Trophoblast cell (in vitro differentiated cells and primary cell): ENCODE results near the gene KISS1.

Experiments used
- DNase-seq, 2 donors: peaks; one replicate each; pipeline ENCODE4 v3.0.0-alpha.2; 2016
- H2AFZ ChIP-seq: 2 replicates; pipeline ENCODE4 v1.6.1; 2013; ENCODE audit warnings: low read length, moderate library complexity, mild to moderate bottlenecking; ENCODE audit not compliant: insufficient read depth, poor library complexity
- H2AK5ac ChIP-seq: 2 replicates; pipeline ENCODE4 v1.6.1; 2013; ENCODE audit warnings: mild to moderate bottlenecking, low read length
- H2BK120ac ChIP-seq: 2 replicates; pipeline ENCODE4 v1.6.1; 2013; ENCODE audit warnings: low read length, mild to moderate bottlenecking, moderate library complexity; ENCODE audit not compliant: insufficient read depth, poor library complexity
- H2BK12ac ChIP-seq: 2 replicates; pipeline ENCODE4 v1.6.1; 2013; ENCODE audit warnings: mild to moderate bottlenecking, low read length, moderate library complexity
- H2BK5ac ChIP-seq: 2 replicates; pipeline ENCODE4 v1.6.1; 2013; ENCODE audit warnings: low read length, low read depth, moderate library complexity, mild to moderate bottlenecking; ENCODE audit not compliant: poor library complexity
- H3K14ac ChIP-seq: 2 replicates; pipeline ENCODE4 v1.6.1; 2013; ENCODE audit warnings: mild to moderate bottlenecking, low read length
- H3K18ac ChIP-seq: 2 replicates; pipeline ENCODE4 v1.6.1; 2013; ENCODE audit warnings: mild to moderate bottlenecking, low read length
- H3K23ac ChIP-seq: 2 replicates; pipeline ENCODE4 v1.6.1; 2013; ENCODE audit warnings: low read length
- H3K27ac ChIP-seq: 2 replicates; pipeline ENCODE4 v1.5.1; 2013; ENCODE audit warnings: low read depth, mild to moderate bottlenecking, inconsistent platforms, low read length, moderate library complexity
- H3K27me3 ChIP-seq: 2 replicates; pipeline ENCODE4 v1.6.1; 2013; ENCODE audit warnings: inconsistent platforms, mild to moderate bottlenecking, low read length, moderate library complexity; ENCODE audit not compliant: insufficient read depth
- H3K36me3 ChIP-seq, 2 experiments: 1 replicate in 1 of 2; 2 replicates in 1 of 2; pipeline ENCODE4 v1.6.1; 2013; ENCODE audit warnings: low read length in 2 of 2, mild to moderate bottlenecking in 2 of 2, moderate library complexity in 1 of 2; ENCODE audit not compliant: insufficient read depth in 2 of 2, control insufficient read depth in 1 of 2
- H3K4ac ChIP-seq: 2 replicates; pipeline ENCODE4 v1.6.1; 2013; ENCODE audit warnings: low read depth, mild to moderate bottlenecking, low read length, moderate library complexity
- H3K4me1 ChIP-seq, 2 experiments: 1 replicate in 1 of 2; 2 replicates in 1 of 2; pipeline ENCODE4 v1.6.1; 2013; ENCODE audit warnings: low read length in 2 of 2, mild to moderate bottlenecking in 2 of 2, moderate library complexity in 1 of 2; ENCODE audit not compliant: insufficient read depth in 2 of 2, control insufficient read depth in 1 of 2
- H3K4me2 ChIP-seq: 2 replicates; pipeline ENCODE4 v1.6.1; 2013; ENCODE audit warnings: inconsistent platforms, mild to moderate bottlenecking, low read length, moderate library complexity
- H3K4me3 ChIP-seq: 2 replicates; pipeline ENCODE4 v1.5.1; 2013; ENCODE audit warnings: mild to moderate bottlenecking, low read depth, low read length, inconsistent platforms
- H3K79me1 ChIP-seq: one replicate; pipeline ENCODE4 v1.6.1; 2013; ENCODE audit warnings: low read length
- H3K79me2 ChIP-seq: 2 replicates; pipeline ENCODE4 v1.6.1; 2013; ENCODE audit warnings: low read length, mild to moderate bottlenecking; ENCODE audit not compliant: control insufficient read depth, insufficient read depth, poor library complexity
- H3K9ac ChIP-seq: 2 replicates; pipeline ENCODE4 v1.6.1; 2013; ENCODE audit warnings: mild to moderate bottlenecking, low read length
- H3K9me3 ChIP-seq: 2 replicates; pipeline ENCODE4 v1.6.1; 2013; ENCODE audit warnings: low read depth, mild to moderate bottlenecking, control low read depth, inconsistent platforms, low read length; ENCODE audit not compliant: insufficient read depth
- H4K12ac ChIP-seq: 2 replicates; pipeline ENCODE4 v1.6.1; 2013; ENCODE audit warnings: low read depth, mild to moderate bottlenecking, low read length, moderate library complexity
- H4K8ac ChIP-seq: 2 replicates; pipeline ENCODE4 v1.6.1; 2013; ENCODE audit warnings: low read depth, mild to moderate bottlenecking, low read length, moderate library complexity
- H4K91ac ChIP-seq: one replicate; pipeline ENCODE4 v1.6.1; 2013; ENCODE audit warnings: low read depth, mild to moderate bottlenecking, low read length, moderate library complexity
- WGBS: extraction: QIAGEN DNeasy Blood & Tissue Kit; methylation state at CpG from one replicate; pipeline ENCODE4 v1.1.7; 2013; ENCODE audit warnings: missing lambda C conversion rate; ENCODE audit not compliant: insufficient read length, insufficient coverage; ENCODE audit errors: extremely low coverage; 5-methylcytosine and 5-hydroxymethylcytosine counted together

Gene KISS1

DNA sequence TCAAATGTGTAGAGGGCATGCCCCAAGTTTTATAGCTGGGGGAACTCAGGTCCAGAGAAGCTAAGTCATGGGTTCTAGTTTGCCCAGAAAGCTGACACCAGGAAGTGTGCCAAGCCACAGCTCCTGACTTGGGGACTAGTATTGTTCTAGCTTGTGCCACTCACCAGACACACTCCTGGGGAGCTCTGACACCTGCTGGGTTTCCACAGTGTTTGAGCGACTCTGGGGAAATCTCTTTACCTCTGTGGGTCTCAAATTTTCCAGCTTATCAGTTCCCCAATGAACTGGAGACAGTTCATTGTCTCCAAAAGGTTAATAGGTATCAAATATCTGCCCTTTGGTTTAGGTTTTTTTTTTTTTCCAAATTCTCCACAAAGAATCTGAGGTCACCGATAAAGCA lies 4.2 kb downstream of the KISS1 start:
- no peaks in the 10 kb centered on the region for H3K36me3 ChIP-seq
- peaks cover 5% of the 10 kb centered on the region for H3K27me3 ChIP-seq
- H2BK5ac ChIP-seq: no peak overlapping the region
- H4K8ac ChIP-seq: no peak overlapping the region
- no peak overlapping the region for H2AFZ ChIP-seq
- no peak overlapping the region for H4K12ac ChIP-seq
- no peak overlapping the region for H2BK12ac ChIP-seq
- no peaks in the 10 kb centered on the region for H3K79me2 ChIP-seq
- no peak overlapping the region for H3K23ac ChIP-seq
- H3K4me2 ChIP-seq: no peak overlapping the region
- H3K4me3 ChIP-seq: no peak overlapping the region
- no peak overlapping the region for H2BK120ac ChIP-seq
- no peak overlapping the region for H4K91ac ChIP-seq
- DNase-seq: no peak
- no peak overlapping the region for H3K18ac ChIP-seq
- peaks cover 5% of the 10 kb centered on the region for H3K79me1 ChIP-seq
- H3K27ac ChIP-seq: no peak overlapping the region
- no peak overlapping the region for H2AK5ac ChIP-seq
- no peak overlapping the region for H3K4ac ChIP-seq
- H3K4me1 ChIP-seq: peaks cover 9 to 12% of the 10 kb centered on the region in 2 experiments
- peaks cover 5% of the 10 kb centered on the region for H3K9me3 ChIP-seq
- H3K14ac ChIP-seq: no peak overlapping the region
- no peak overlapping the region for H3K9ac ChIP-seq
- WGBS: no CpG with 5 or more reads among the region's 2 CpGs

DNA sequence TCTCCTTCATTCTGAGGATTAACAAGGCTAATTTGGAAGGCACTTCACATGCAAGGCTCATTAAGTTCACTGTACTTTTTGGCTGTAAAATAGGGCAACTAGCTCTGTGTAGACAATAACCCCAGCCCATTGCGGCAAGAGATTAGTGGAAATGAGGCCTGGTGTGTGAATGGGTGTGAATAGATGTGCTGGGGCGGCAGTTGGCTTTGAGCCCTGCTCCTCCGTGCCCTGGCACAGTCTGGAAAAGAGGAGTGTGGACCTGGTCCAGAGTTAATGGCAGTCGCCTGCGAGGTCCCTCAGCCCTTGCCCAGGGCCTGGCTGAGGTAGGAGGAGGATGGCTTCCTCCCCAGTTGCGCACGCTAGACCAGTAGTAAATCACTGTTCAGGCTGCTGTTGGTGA lies 4.8 kb downstream of the KISS1 start:
- peaks cover 4 to 7% of the 10 kb centered on the region in 2 experiments for H3K4me1 ChIP-seq
- no peak overlapping the region for H3K4me2 ChIP-seq
- H4K12ac ChIP-seq: no peak overlapping the region
- no peaks in the 10 kb centered on the region for H3K36me3 ChIP-seq
- no peak overlapping the region for H2BK12ac ChIP-seq
- H3K79me2 ChIP-seq: no peaks in the 10 kb centered on the region
- no peak overlapping the region for H4K8ac ChIP-seq
- H3K9ac ChIP-seq: no peak overlapping the region
- H3K79me1 ChIP-seq: no peaks in the 10 kb centered on the region
- H3K18ac ChIP-seq: no peak overlapping the region
- no peak overlapping the region for H2BK5ac ChIP-seq
- no peak overlapping the region for H3K14ac ChIP-seq
- no peak for DNase-seq
- H3K27ac ChIP-seq: no peak overlapping the region
- H3K4me3 ChIP-seq: no peak overlapping the region
- no peak overlapping the region for H2AK5ac ChIP-seq
- H2BK120ac ChIP-seq: no peak overlapping the region
- H4K91ac ChIP-seq: no peak overlapping the region
- H3K4ac ChIP-seq: no peak overlapping the region
- peaks cover 5% of the 10 kb centered on the region for H3K9me3 ChIP-seq
- no CpG with 5 or more reads among the region's 7 CpGs for WGBS
- H3K23ac ChIP-seq: no peak overlapping the region
- peaks cover 5% of the 10 kb centered on the region for H3K27me3 ChIP-seq
- H2AFZ ChIP-seq: no peak overlapping the region

DNA sequence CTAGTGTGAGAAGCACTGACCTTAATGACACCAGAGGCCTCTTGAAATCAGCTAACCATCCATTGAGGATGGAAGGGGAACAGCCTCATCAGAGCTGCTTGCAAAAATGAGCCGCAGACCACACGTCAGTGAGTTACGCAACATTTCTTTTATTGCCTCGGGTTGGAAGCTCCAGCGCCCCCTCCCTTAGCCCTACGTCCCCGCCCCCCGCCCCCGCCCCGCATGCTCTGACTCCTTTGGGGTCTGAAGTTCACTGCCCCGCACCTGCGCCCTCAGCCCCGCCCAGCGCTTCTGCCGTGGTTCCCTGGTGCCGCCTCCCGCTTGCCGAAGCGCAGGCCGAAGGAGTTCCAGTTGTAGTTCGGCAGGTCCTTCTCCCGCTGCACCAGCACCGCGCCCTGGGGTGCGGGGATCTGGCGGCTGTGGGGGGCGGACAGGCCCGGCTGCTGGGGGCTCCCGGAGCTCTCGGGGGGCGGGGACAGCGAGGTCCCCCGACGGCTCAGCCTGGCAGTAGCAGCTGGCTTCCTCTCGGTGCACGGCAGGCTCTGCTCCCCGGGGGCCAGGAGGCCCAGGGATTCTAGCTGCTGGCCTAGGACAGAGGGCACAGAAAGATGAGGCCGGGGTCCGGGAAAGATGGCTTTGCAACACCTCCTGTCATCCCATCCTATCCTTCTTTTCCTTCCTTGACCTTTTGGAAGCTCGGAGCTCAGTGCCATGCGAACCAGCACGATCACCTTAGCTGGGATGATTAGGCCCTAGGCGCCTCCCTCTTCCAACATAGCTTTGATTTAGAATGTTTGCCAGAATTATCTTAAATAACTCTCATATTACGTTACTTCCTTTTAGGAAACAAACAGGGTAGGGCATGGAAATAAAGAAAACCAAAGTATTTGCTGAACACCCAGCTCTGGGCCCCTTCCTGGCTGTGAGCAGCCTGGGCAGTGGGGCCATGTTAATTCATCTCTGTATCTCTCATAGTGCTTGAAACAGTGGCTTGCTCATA lies 5.8 kb downstream of the KISS1 start:
- Histone ChIP-seq H3K4me3 (no peak overlapping the region), H4K12ac (no peak overlapping the region), H4K8ac (no peak overlapping the region), H3K27me3 (peaks cover 5% of the 10 kb centered on the region), H3K79me1 (no peaks in the 10 kb centered on the region), H2BK5ac (no peak overlapping the region), H2BK12ac (no peak overlapping the region), H3K9ac (no peak overlapping the region), H3K4ac (no peak overlapping the region), H3K4me1 (no peaks in the 10 kb centered on the region), H3K36me3 (no peaks in the 10 kb centered on the region), H3K18ac (no peak overlapping the region), H4K91ac (no peak overlapping the region), H2AK5ac (no peak overlapping the region), H3K79me2 (no peaks in the 10 kb centered on the region), H3K4me2 (peak overlapping the region; percentile 41), H3K14ac (no peak overlapping the region), H2BK120ac (no peak overlapping the region), H2AFZ (no peak overlapping the region), H3K23ac (no peak overlapping the region), H3K27ac (no peak overlapping the region), H3K9me3 (peaks cover 5% of the 10 kb centered on the region)
- no CpG with 5 or more reads among the region's 44 CpGs for WGBS
- DNase-seq: peak; percentile 10 to 25

DNA sequence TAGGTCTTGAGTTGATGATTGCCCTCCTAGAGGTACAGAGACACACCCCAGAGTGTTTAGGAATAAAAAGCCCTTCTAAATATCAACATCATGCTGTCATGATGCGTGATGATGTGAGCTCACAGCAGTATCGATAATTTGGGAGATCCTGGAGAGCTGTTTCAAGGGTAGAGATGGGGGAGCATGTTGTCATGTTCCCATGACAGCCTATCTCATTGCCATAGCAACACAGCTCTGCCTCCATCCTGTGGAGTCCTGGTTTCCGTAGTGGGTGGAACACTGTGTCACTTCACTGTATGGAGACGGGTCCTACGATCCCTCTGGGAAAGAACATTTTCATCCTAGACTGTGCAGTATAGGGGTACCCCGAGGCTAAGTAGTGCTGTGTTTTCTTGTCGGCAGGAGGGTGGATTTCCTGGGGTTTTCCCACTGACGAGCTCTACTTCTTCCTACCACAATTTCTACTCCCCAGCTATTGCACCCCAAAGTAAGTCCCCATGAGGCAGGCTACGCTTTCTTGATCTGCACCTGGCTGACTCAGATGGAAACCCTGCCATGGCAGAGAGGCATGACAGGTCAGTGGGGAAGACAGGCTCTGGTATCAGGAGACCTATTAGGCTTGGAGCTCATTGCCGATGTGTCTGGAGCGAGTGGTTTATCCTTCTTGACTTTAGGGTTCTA lies 7.2 kb downstream of the KISS1 start:
- no peak overlapping the region for H2AK5ac ChIP-seq
- H3K27me3 ChIP-seq: peaks cover 5% of the 10 kb centered on the region
- H3K14ac ChIP-seq: no peak overlapping the region
- no peak overlapping the region for H4K12ac ChIP-seq
- no peak overlapping the region for H3K4me2 ChIP-seq
- H2BK5ac ChIP-seq: no peak overlapping the region
- H4K91ac ChIP-seq: no peak overlapping the region
- H4K8ac ChIP-seq: no peak overlapping the region
- H2BK12ac ChIP-seq: no peak overlapping the region
- H3K18ac ChIP-seq: no peak overlapping the region
- H3K79me1 ChIP-seq: no peaks in the 10 kb centered on the region
- H3K4me1 ChIP-seq: no peaks in the 10 kb centered on the region
- no peak overlapping the region for H2AFZ ChIP-seq
- H3K9ac ChIP-seq: no peak overlapping the region
- H3K4me3 ChIP-seq: no peak overlapping the region
- no peaks in the 10 kb centered on the region for H3K9me3 ChIP-seq
- no CpG with 5 or more reads among the region's 11 CpGs for WGBS
- no peak overlapping the region for H3K27ac ChIP-seq
- H3K4ac ChIP-seq: no peak overlapping the region
- no peaks in the 10 kb centered on the region for H3K79me2 ChIP-seq
- no peak for DNase-seq
- H3K23ac ChIP-seq: peak overlapping the region; percentile 40
- H3K36me3 ChIP-seq: no peaks in the 10 kb centered on the region
- H2BK120ac ChIP-seq: no peak overlapping the region
